HG03280 (cell line): ENCODE results near the gene NHLRC1.
"Not testable (repeated sequence)": the region's sequence is repeated elsewhere in the genome, so short reads cannot be mapped to it uniquely, and the experiment has no call there.

Experiments
- ATAC-seq: cut with Tn5 transposase; IDR thresholded peaks from one replicate; pipeline ENCODE4 v1.9.1; 2021; ENCODE audit warnings: mild to moderate bottlenecking, moderate library complexity; ENCODE audit not compliant: unreplicated experiment

NHLRC1 gene

GRCh38 chr6:18122128-18123093 is at the start of gene NHLRC1:
TSS of gene NHLRC1 (minus strand) at chr6:18122677. CDS start at chr6:18122606, 71 bp downstream.
- ATAC-seq, result peak; percentile 98

- no peak for ATAC-seq
Measured at GRCh38 chr6:18171871-18172270, 49.4 kb upstream of the NHLRC1 start.

GRCh38 chr6:18168264-18168663 is 45.8 kb upstream of the NHLRC1 start:
- no peak for ATAC-seq

DNA sequence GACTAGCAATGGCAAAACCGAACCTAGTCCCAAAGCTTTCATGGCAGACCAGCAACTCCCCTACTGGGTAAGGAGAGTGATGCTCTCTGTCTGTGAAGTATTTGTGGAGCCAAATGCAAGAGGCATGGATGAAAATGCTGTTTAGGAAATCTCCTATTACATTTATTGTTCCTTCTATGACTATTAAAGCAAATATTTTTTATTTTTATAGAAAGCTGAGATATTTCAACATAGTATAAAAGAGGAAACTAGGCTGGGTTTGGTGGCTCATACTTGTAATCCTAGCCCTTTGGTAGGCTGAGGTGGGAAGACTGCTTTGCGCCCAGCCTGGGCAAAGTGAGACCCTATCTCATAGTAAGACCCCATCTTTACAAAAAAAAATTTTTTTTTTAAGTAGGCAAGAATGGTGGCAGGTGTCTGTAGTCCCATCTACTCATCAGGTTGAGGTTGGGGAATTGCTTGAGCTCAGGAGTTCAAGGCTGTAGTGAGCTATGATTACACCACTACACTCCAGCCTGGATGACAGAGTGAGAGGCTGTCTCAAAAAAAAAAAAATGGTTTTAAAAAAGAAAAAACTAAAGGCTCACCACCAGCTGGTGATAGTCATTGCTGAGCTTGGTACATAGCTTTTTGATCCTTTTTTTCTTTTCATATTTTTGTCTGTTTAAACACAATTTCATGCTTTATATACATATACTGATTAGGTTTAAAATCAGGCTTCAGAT is 44.0 kb upstream of the NHLRC1 start:
- no peak for ATAC-seq

- ATAC-seq, result no peak
Measured at GRCh38 chr6:18165751-18166150, 43.3 kb upstream of the NHLRC1 start.

- ATAC-seq, result no peak
Measured at GRCh38 chr6:18162401-18162800, 39.9 kb upstream of the NHLRC1 start.

- no peak for ATAC-seq
Measured at GRCh38 chr6:18161431-18161830, 39.0 kb upstream of the NHLRC1 start.

GRCh38 chr6:18160911-18161310 is 38.4 kb upstream of the NHLRC1 start:
- no peak for ATAC-seq

- ATAC-seq, result peak; percentile 16
Measured at GRCh38 chr6:18155864-18156421, 33.5 kb upstream of the NHLRC1 start.

- ATAC-seq, result peak; percentile 94
Measured at GRCh38 chr6:18155150-18155863, 32.8 kb upstream of the NHLRC1 start, which contains the start of gene KDM1B. TSS of gene KDM1B (plus strand) at chr6:18155422. CDS start at chr6:18159896, 4,474 bp downstream.

GRCh38 chr6:18154507-18155149 is 32.2 kb upstream of the NHLRC1 start, which contains the start of gene TPMT:
TSS of gene TPMT (minus strand) at chr6:18155077. CDS start at chr6:18149127, 5,950 bp downstream.
- peak; percentile 62 for ATAC-seq

DNA sequence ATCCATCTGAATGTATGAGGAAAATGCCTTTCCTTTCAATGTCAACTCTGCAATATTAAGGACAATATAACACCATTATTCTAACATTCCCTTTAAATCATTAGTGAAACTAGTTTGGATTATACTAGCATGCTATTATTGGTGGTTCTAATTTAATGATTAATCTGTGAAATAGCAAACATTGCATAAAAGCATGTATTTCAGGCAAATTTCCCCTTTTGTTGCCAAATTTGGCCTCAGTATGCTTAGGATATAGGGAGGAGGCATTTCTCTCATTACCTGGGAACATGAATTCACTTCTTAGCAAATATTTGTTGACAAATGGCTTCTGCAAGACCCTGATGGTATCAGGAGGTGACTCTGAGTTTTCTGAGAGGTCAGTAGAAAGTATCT is 30.8 kb upstream of the NHLRC1 start:
- no peak for ATAC-seq

DNA sequence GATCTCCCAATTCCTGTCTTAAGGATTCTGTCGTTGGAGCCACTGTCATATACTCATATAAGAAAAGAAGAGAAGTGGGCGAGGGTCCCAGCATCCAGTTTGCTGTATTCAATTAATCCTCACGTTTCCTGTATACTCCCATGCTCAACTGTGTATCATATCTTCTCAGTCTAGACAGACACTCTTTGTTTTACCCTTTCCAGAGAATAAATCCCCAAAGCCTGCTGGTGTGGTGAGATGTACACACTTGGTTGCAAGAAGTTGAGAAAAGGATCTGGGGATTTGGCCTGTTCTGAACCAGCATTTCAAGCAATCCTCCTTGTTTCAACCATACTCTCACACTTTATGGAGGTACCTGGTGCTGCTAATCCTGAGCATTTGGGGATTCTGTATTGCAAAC is 29.3 kb upstream of the NHLRC1 start:
- ATAC-seq, result no peak

DNA sequence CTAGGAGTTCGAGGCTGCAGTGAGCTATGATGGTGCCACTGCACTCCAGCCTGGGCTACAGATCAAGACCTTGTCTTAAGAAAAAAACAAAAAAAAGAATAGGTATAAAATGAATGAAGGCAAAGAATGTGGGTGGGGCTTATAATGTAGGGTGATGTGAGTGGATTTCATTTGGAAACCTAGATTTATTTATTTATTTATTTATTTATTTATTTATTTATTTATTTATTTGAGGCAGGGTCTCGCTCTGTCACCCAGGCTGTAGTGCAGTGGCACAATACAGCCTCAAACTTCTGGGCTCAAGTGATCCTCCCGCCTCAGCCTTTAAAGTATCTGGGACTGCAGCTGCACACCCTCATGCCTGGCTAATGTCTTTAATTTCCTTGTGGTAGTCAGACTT is 28.9 kb upstream of the NHLRC1 start:
- ATAC-seq, result not testable (repeated sequence)

DNA sequence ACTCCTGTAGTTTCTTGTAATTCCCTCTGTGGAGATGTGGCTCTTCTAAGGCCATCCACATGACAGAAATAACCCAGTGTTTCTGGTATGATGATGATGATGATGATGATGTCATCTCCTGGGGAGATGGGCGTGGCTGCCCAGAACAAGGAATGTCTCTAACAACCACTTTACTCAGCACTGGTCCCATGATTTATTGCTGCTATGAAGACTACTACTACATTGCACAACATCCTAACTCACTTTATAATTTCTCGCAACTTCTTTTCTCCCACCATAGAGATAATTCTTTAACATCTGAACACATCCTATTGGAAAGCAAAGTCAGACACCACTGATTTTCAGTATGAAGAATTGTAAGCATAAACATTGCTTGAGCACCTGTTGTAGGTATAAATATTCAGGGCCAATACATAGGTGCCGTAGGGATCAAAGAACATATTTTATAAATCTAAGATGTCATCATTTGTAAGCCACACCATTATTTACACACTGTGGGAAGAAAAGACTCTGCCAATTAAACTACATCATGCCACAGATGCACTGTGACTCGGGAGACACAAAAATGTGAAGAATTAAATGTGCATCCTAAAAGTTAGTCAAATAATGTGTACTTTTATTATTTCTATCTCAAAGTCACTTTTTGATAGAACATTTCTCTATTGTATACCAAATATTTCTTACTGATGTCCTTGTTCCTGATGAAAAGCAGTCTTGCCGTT is 26.0 kb upstream of the NHLRC1 start:
- ATAC-seq, result no peak

DNA sequence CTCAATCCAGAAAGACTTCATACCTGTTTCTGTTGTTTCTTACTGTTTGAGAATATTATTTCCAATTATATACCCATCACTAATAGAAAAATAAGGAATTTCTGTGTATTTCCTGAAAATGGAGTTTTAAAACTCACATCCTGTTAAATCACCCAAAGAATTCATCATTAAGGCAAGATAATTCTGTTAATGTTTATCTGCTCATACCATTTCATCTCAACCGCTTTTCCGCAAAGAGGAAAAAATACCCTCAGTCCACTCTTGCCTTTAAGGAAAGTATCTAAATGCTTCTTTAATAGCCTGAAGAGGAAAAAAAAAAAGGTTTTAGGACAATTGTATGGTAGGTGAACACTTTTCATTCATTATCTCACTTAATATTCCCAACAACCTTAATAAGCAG is 25.1 kb upstream of the NHLRC1 start:
- ATAC-seq, result no peak

- no peak for ATAC-seq
Measured at GRCh38 chr6:18147160-18147559, 24.7 kb upstream of the NHLRC1 start.

DNA sequence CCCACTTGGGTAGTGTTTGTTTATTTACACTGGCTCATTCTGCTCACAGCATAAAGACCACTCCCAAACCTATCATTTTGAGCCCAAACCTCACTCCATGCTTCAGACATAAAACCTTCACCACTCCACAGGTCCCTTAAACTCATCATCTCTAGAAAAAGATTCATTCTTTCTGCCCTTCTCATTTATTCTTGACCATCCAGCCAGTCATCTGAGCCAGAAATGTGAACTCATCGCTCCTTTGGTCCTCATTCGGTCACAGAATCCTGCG is 20.0 kb upstream of the NHLRC1 start:
- ATAC-seq, result no peak

GRCh38 chr6:18141805-18142590 is 19.5 kb upstream of the NHLRC1 start:
- no peak for ATAC-seq
